Measurements from ENCODE around the gene RRAGC.
"Not testable (repeated sequence)": the region's sequence is repeated elsewhere in the genome, so short reads cannot be mapped to it uniquely, and the experiment has no call there.

RRAGC gene

DNA sequence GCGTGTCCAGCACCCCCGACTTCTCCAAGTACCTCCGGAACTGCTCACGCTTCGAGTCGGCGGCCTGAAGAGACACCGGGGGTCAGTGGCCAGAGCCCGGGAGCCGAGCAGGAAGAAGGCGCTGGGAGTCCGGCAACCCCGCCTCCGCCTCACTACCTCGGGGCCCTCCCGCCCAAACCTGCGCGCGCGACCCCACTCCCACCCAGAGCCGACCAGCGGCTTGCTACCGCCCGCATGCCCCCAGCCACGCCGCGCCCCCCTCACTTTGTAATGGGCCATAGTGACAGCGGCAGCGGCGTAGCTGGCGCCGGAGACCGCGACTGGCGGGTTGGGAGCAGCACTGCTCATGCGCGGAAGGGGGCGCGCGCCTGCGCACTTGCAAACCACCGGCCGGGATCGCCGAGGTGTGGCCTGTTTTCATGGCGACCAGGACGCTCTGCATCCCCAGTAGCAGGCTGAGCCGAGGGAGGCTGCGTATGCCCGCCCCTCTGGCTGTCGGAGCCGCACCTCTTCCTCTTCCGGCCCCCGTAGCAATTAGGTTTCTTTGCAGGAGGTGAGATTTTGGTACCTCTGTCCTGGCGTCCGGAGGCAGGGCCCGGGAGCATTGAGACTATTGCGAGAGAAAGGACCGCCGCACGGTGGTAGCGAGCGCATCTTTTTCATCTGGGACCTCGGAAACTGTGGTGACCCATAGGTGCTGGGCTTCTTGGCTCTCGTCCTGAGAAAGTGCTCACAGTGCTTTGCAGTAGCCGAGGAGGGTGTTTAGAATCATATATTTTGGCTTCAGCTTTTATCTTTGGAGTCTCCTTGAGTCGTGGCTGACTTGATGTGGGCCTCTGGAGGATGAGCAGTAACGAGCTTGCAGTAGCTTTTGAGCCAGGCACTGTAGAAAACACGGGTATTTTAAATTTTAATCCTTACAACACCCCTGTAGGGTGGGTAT is 13.7 kb upstream of the RRAGC start, which contains the start of gene MYCBP:
TSS of gene MYCBP (minus strand) at position 322 of the 943 bp plus-strand sequence. CDS start at position 279, 43 bp downstream.
- Mint-ChIP-seq H3K27me3 (no peaks in the 10 kb centered on the region), H3K9me3 (no peaks in the 10 kb centered on the region), H3K4me3 (peak within 1 kb of the TSS; percentile 91), H3K27ac (peak within 1 kb of the TSS; percentile 82), H3K36me3 (ENCODE audit: low read depth) (peaks cover 22% of the 10 kb centered on the region), H3K4me1 (ENCODE audit: low read depth) (peaks cover 16% of the 10 kb centered on the region)
- intact Hi-C loops (cut with micrococcal nuclease) = loop anchor here (1.0 to 10.0 kb wide), 3 partner anchors 14 to 212 kb away; partner anchors contain the start of gene RRAGC

DNA sequence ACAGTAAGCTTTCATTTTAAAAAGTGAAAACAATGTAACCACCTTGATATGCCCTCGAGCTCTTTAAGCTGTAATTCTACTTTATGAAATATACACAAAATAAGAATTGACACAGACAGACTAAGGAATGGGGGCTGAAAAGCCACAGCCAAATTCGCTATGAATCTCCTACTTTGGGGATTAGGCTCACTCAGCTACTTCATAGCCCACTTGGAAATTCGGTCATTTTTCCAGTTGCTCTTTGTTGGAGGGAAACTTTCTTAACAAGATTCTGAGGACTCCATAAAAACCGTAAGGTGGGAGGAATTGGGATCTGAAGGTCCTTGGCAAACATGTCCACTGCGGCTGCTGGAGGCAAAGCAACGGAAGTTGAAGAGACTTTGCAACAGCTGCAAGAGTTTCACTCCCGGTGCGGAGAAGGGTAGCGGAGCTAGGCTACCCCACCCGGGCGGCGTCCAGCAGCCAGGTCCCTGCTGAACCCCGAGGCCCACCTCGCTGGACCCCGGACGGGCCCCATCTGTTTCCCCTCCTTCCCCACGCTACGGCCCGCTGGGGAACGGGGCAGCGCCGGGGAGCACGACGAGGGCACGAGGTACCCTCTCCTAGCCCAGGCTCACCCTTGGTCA is 12.9 kb upstream of the RRAGC start:
- intact Hi-C loops (cut with micrococcal nuclease) = loop anchor here (1.0 to 10.0 kb wide), 3 partner anchors 13 to 212 kb away; partner anchors contain the start of gene RRAGC
- Mint-ChIP-seq H3K4me3 (peak overlapping the region; percentile 91), H3K4me1 (ENCODE audit: low read depth) (peaks cover 24% of the 10 kb centered on the region), H3K27ac (peak overlapping the region; percentile 82), H3K27me3 (no peaks in the 10 kb centered on the region), H3K36me3 (ENCODE audit: low read depth) (peaks cover 28% of the 10 kb centered on the region), H3K9me3 (no peaks in the 10 kb centered on the region)

DNA sequence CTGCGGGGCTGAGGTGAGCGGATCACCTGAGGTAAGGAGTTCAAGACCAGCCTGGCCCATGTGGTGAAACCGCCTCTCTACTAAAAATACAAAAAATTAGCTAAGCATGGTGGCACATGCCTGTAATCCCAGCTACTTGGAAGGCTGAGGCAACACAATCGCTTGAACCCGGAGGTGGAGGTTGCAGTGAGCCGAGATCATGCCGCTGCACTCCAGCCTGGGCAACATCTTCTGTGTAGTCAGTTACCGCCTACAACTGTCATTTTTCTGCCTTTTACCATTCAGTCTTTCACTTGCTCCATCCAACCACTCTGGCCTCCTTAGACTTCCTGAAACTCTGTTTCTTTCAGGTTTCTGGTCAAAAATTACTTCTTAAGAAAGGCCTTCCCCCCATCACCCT is 11.4 kb upstream of the RRAGC start:
- H3K9me3 Mint-ChIP-seq = no peaks in the 10 kb centered on the region
- H3K27ac Mint-ChIP-seq = no peak overlapping the region
- intact Hi-C loops (cut with micrococcal nuclease) = loop anchor here (10.0 kb wide), 1 partner anchor 214 kb away; no protein-coding TSS in a partner anchor
- peaks cover 41% of the 10 kb centered on the region for H3K36me3 Mint-ChIP-seq (ENCODE audit: low read depth)
- H3K27me3 Mint-ChIP-seq = no peaks in the 10 kb centered on the region
- no peak overlapping the region for H3K4me3 Mint-ChIP-seq
- peaks cover 25% of the 10 kb centered on the region for H3K4me1 Mint-ChIP-seq (ENCODE audit: low read depth)

DNA sequence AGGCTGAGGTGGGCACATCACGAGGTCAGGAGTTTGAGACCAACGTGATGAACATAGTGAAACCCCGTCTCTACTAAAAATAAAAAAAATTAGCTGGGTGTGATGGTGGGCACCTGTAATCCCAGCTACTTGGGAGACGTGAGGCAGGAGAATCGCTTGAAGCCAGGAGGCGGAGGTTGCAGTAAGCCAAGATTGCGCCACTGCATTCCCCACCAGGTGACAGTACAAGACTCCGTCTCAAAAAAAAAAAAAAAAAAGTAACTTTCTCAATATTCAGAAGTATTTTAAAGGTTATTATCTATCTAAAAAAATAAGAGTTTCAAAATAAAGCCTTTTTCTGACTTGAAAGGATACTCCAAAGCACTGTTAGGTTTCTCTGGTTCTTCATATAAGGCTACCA is 7.6 kb upstream of the RRAGC start:
- no peaks in the 10 kb centered on the region for H3K9me3 Mint-ChIP-seq
- H3K4me3 Mint-ChIP-seq = no peak overlapping the region
- peaks cover 54% of the 10 kb centered on the region for H3K36me3 Mint-ChIP-seq (ENCODE audit: low read depth)
- H3K27ac Mint-ChIP-seq = no peak overlapping the region
- H3K4me1 Mint-ChIP-seq (ENCODE audit: low read depth) = peaks cover 36% of the 10 kb centered on the region
- intact Hi-C loops (cut with micrococcal nuclease) = no loop called here
- H3K27me3 Mint-ChIP-seq = no peaks in the 10 kb centered on the region

DNA sequence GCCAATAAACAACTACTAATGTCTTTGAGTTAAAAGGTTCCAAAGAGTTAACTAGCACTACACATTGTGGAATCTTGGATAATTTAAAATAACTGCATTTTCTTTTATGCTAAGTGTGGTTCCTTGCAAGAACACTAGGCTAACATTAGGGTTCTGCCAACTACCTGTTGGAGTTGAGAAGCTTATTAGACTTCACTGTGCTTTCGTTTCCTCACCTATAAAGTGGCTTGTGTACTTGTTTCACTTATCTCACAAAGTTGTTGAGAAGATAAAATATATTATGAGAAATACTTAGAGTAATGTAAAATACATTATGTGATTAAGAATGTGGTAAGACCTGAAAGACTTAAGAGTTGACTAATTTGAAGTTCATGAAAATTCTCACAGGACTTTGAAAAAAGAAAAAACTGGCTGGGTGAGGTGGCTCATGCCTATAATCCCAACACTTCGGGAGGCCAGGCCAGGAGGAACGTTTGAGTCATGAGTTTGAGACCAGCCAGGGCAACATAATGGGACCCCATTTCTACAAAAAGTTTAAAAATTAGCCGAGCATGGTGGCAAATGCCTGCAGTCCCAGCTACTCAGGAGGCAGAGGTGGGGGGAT is 5.6 kb upstream of the RRAGC start:
- H3K27me3 Mint-ChIP-seq = no peaks in the 10 kb centered on the region
- peaks cover 42% of the 10 kb centered on the region for H3K4me1 Mint-ChIP-seq (ENCODE audit: low read depth)

DNA sequence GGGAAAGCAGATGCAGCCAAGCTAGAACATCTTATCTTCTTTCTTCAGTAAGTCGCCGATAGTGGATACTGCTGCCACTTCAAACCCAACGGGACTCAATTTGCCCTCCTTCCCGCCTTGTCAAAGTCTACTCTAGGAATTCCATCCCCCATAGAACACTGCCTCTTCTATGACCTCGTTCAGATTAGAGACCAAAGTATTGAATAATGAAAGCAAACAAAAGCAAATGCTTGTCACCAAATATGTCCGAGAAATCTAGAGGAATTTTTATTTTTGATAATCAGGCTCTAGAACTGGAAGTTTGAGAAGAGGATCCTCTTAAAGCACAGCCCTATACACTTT is 853 bp upstream of the RRAGC start:
- Mint-ChIP-seq H3K9me3 (no peaks in the 10 kb centered on the region), H3K36me3 (ENCODE audit: low read depth) (peaks cover 59% of the 10 kb centered on the region), H3K4me3 (peak overlapping the region; percentile 94), H3K27me3 (no peaks in the 10 kb centered on the region), H3K27ac (peak overlapping the region; percentile 87), H3K4me1 (ENCODE audit: low read depth) (peaks cover 53% of the 10 kb centered on the region)
- intact Hi-C loops (cut with micrococcal nuclease) = no loop called here

More for the DNA sequence above, 5.6 kb upstream of the RRAGC start:
- H3K9me3 Mint-ChIP-seq = no peaks in the 10 kb centered on the region
- peaks cover 48% of the 10 kb centered on the region for H3K36me3 Mint-ChIP-seq (ENCODE audit: low read depth)
- intact Hi-C loops (cut with micrococcal nuclease) = no loop called here
- no peak overlapping the region for H3K4me3 Mint-ChIP-seq
- no peak overlapping the region for H3K27ac Mint-ChIP-seq

DNA sequence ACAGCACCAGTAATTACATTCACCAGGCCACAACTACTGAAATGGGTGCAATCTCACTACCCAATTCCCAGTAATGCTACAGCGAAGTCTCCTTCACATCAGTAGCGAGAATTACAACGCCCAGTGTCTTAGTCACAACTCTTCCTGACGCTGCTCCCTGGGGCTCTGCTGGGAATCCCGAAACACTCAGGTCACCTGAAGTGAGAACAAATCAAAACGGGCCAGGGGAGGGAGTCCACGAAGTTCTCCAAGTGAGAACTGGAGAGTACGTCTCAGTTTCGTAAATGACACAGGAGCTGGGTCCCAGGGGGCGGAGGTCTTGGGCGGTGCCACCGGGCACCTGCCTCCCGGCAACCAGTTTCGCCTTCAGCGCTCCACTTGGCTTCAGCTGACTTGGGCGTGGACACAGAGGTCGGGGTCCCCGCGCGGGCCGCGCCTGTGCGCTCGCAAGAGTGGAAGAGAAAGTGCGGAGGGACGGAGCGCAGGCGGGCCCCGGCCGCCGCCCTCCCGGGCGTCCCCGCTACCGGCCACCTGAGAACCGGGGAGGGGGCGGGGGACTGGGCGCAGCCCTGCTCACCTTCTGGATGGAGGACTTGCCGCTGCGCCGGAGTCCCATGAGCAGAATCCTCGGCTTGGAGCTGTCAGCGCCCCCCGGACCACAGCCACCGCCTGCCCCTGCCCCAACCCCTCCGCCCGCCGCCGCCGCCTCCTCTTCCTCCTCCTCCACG is 575 bp downstream of the RRAGC start:
- peaks cover 66% of the 10 kb centered on the region for H3K36me3 Mint-ChIP-seq (ENCODE audit: low read depth)
- intact Hi-C loops (cut with micrococcal nuclease) = loop anchor here (1.0 to 5.0 kb wide), 2 partner anchors 14 to 133 kb away; partner anchors contain the start of genes AKIRIN1 and MYCBP
- peak overlapping the region; percentile 87 for H3K27ac Mint-ChIP-seq
- peak overlapping the region; percentile 94 for H3K4me3 Mint-ChIP-seq
- no peaks in the 10 kb centered on the region for H3K27me3 Mint-ChIP-seq
- H3K9me3 Mint-ChIP-seq = no peaks in the 10 kb centered on the region
- peaks cover 58% of the 10 kb centered on the region for H3K4me1 Mint-ChIP-seq (ENCODE audit: low read depth)

DNA sequence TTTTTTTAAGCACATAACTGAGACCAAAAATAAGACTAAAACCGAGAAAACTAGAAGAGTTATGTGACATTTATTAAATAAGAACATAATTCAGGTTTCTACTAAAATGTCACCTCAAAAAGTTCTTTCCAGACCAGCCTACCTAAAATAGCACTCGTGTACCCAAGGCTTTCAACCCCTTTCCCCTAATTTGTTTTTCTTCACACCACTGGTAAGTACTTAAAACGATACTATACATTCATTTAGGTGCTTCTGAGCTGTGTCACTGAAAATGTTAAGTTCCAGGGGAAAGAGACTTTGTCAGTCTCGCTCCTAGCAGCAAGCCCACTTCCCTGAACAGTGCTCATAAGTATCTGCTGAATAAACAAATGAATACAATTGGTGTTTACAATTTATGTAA is 6.8 kb downstream of the RRAGC start:
- H3K4me3 Mint-ChIP-seq = no peak overlapping the region
- no peaks in the 10 kb centered on the region for H3K9me3 Mint-ChIP-seq
- H3K27ac Mint-ChIP-seq = no peak overlapping the region
- intact Hi-C loops (cut with micrococcal nuclease) = no loop called here
- peaks cover 41% of the 10 kb centered on the region for H3K4me1 Mint-ChIP-seq (ENCODE audit: low read depth)
- H3K27me3 Mint-ChIP-seq = no peaks in the 10 kb centered on the region
- H3K36me3 Mint-ChIP-seq (ENCODE audit: low read depth) = peaks cover 80% of the 10 kb centered on the region

DNA sequence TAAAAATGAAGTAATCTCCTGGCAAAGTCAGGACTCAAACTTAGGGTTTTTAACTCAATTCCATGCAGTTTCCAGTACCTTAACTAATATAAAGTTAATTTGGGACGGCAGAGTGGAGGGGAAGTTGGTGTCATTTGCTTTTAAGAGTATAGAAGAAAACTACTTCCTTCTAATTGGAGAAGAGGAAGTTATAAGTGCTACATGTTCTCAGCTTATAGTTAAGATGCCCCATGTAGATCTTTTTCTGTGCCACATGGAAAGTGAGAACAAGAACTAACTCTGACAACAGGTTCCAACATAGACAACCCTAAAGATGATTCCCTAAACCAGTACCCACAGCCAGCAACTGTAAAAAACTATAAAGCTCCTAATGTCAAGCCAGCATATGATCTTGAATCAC is 11.5 kb downstream of the RRAGC start:
- Mint-ChIP-seq H3K27ac (peak overlapping the region; percentile 53), H3K4me1 (ENCODE audit: low read depth) (peaks cover 38% of the 10 kb centered on the region), H3K9me3 (no peaks in the 10 kb centered on the region), H3K36me3 (ENCODE audit: low read depth) (peaks cover 79% of the 10 kb centered on the region), H3K27me3 (no peaks in the 10 kb centered on the region), H3K4me3 (no peak overlapping the region)
- intact Hi-C loops (cut with micrococcal nuclease) = no loop called here

DNA sequence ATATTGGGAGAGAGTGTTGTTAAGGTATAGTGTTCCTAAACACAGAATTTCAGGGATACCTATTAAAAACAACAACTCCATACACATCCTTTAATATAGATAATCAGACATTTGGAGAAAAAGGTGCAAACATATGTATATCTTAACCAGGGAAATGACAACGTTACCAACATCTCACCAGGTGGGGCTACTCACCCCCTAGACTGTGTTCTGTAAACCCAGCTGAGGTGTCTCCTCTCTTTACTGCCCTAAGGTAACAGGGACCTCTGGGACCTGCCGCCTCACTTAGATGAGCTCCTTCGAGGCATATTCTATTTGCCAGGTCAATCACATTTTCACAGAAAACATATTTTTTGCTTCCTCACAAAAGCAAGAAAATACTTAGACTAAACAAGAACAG is 13.4 kb downstream of the RRAGC start:
- intact Hi-C loops (cut with micrococcal nuclease) = no loop called here
- H3K36me3 Mint-ChIP-seq (ENCODE audit: low read depth) = peaks cover 83% of the 10 kb centered on the region
- no peak overlapping the region for H3K27ac Mint-ChIP-seq
- H3K4me1 Mint-ChIP-seq (ENCODE audit: low read depth) = peaks cover 32% of the 10 kb centered on the region
- H3K27me3 Mint-ChIP-seq = no peaks in the 10 kb centered on the region
- H3K4me3 Mint-ChIP-seq = no peak overlapping the region
- no peaks in the 10 kb centered on the region for H3K9me3 Mint-ChIP-seq

DNA sequence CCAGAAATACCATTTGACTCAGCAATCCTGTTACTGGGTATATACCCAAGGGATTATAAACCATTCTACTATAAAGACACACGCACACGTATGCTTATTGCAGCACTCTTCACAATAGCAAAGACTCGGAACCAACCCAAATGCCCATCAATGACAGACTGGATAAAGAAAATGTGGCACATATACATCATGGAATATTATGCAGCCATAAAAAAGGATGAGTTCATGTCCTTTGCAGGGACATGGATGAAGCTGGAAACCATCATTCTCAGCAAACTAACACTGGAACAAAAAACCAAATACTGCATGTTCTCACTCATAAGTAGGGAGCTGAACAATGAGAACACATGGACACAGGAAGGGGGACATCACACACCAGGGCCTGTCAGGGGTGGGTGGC is 14.5 kb downstream of the RRAGC start:
- H3K27ac Mint-ChIP-seq; H3K9me3 Mint-ChIP-seq; H3K27me3 Mint-ChIP-seq; H3K4me3 Mint-ChIP-seq; intact Hi-C loops (cut with micrococcal nuclease): not testable (repeated sequence)
- peaks cover 79% of the 10 kb centered on the region for H3K36me3 Mint-ChIP-seq (ENCODE audit: low read depth)
- peaks cover 32% of the 10 kb centered on the region for H3K4me1 Mint-ChIP-seq (ENCODE audit: low read depth)

DNA sequence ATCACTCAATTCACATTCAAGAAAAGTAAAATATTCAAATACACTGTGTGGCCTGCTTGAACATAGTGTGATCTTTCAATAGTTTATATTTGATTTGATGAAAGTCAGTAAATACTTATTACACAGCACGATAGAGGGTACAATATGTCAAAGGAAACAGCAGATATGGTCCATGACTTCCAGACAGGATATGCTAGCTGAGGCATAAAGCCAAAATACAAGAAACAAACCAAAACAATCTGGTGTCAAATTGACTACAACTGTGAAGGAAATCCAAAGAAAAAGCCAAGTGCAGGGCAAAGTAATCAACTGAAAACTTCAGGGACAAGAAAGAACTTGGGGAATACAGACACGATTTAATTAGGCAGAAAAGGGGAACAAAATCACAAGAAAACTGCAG is 19.3 kb downstream of the RRAGC start:
- Mint-ChIP-seq H3K9me3 (no peaks in the 10 kb centered on the region), H3K4me1 (ENCODE audit: low read depth) (peaks cover 15% of the 10 kb centered on the region), H3K36me3 (ENCODE audit: low read depth) (peaks cover 76% of the 10 kb centered on the region), H3K27me3 (no peaks in the 10 kb centered on the region), H3K27ac (no peak overlapping the region), H3K4me3 (no peak overlapping the region)
- intact Hi-C loops (cut with micrococcal nuclease) = no loop called here

DNA sequence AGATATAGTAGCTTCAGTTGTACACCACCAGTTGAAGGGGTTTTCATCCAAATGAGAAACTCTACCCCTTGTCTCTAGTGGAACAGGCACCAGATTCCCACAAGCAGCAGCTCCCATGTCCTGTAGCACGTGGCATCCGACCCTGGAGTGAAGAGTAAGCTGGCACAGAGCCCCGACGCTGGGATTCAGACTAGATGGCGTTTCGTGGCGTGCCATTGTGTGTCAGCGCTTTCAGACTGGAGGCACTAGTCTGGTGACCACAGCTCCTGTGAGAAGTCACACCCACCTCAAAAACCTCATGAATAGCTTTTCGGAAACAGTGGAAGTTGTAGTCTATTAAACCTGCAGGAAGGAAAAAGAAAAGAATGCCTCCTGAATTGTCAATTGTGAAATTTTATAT is 20.2 kb downstream of the RRAGC start:
- intact Hi-C loops (cut with micrococcal nuclease) = loop anchor here (5.0 kb wide), 1 partner anchor 812 kb away; no protein-coding TSS in a partner anchor
- Mint-ChIP-seq H3K36me3 (ENCODE audit: low read depth) (peaks cover 67% of the 10 kb centered on the region), H3K4me3 (no peak overlapping the region), H3K4me1 (ENCODE audit: low read depth) (peaks cover 15% of the 10 kb centered on the region), H3K9me3 (no peaks in the 10 kb centered on the region), H3K27ac (no peak overlapping the region), H3K27me3 (no peaks in the 10 kb centered on the region)

All from dendritic cell treated with granulocyte-macrophage colony-stimulating factor and Interleukin-4, amounts not matched to agents 40 ng/mL and 50 ng/mL, for 4 days (primary cell).